ENCODE data around the gene MYO15A. TPM values are rescaled to one million over a fixed set of nuclear protein-coding genes. Genes with fewer than 3 reads are reported as not detected.

The MYO15A gene
- total and polyA plus RNA-seq, 2 donors (not counting 1 experiment from before 2014, with no cell fraction given) = 2.5 to 3.1 TPM

DNA sequence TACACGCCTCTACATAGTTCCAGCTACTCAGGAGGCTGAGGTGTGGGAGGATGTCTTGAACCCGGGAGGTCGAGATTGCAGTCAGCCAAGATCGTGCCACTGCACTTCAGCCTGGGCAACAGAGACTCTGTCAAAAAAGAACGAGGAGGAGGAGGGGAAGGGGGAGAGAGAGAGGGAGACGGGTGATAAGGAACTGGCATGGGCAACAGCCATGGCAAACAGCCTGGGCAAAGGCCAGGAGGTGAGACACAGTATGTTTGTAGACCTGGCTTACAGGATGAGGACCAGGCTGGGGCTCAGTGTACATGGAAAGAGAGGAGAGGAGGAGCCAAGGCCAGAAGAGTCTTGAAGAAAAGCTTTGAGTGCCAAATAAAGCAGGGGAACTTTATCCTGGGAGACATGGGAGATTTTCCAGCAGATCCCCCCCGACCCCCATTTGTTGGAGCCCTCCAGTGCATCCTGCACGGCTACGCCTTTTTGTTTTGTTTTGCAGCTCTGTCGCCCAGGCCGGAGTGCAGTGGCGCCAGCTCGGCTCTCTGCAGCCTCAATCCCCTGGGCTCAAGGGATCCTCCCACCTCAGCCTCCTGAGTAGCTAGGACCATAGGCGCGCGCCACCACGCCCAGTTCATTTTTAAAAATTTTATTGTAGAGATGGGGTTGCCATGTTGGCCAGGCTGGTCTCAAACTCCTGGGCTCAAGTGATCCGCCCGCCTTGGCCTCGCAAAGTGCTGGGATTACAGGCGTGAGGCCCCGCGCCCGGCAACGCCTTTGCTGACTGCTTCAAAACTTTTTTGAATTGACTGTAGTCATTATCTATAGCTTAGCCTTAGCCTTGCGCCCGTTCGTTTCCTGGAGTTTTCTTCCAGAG, 73.8 kb downstream of the MYO15A start:
- WGBS (ENCODE audit: insufficient coverage) = 37% methylated on average over 20 of the region's 28 CpGs
- H3K4me2 ChIP-seq (replicated peaks; ENCODE audit: low read depth, low read length, poor library complexity, severe bottlenecking) = peak overlapping the region; percentile 97
- Mint-ChIP-seq H3K4me3 (peak overlapping the region; percentile 99), H3K27me3 (no peaks in the 10 kb centered on the region), H3K9me3 (ENCODE audit: insufficient read depth) (no peaks in the 10 kb centered on the region), H3K27ac (peak overlapping the region; percentile 100), H3K4me1 (peaks cover 38% of the 10 kb centered on the region)
- intact Hi-C loops (cut with micrococcal nuclease) = loop anchor here (2.0 kb wide), 1 partner anchor 346 kb away; the partner anchor contains the start of gene SREBF1
- TF ChIP-seq EZH2 (IDR thresholded peaks at IDR 0.05; ENCODE audit: borderline replicate concordance, insufficient read depth, low read depth, low read length, poor library complexity, severe bottlenecking) = no peak
- TF ChIP-seq, protein P1, sequence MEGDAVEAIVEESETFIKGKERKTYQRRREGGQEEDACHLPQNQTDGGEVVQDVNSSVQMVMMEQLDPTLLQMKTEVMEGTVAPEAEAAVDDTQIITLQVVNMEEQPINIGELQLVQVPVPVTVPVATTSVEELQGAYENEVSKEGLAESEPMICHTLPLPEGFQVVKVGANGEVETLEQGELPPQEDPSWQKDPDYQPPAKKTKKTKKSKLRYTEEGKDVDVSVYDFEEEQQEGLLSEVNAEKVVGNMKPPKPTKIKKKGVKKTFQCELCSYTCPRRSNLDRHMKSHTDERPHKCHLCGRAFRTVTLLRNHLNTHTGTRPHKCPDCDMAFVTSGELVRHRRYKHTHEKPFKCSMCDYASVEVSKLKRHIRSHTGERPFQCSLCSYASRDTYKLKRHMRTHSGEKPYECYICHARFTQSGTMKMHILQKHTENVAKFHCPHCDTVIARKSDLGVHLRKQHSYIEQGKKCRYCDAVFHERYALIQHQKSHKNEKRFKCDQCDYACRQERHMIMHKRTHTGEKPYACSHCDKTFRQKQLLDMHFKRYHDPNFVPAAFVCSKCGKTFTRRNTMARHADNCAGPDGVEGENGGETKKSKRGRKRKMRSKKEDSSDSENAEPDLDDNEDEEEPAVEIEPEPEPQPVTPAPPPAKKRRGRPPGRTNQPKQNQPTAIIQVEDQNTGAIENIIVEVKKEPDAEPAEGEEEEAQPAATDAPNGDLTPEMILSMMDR (IDR thresholded peaks at IDR 0.05) = no peak
- ChIA-PET CTCF (interaction anchor here (0.8 to 1.3 kb wide), 4 partner anchors 22 to 41 kb away, joined by 3 to 6 read pairs (median 3); no protein-coding TSS in a partner anchor), POLR2A (interaction anchor here (1.0 to 3.1 kb wide), 4 partner anchors 24 to 210 kb away, joined by 4 to 30 read pairs (median 7); partner anchors contain the start of genes DRC3 and TOM1L2)
- H3K36me3 ChIP-seq (replicated peaks in 1 of 2; ENCODE audit: control extremely low read depth in 1 of 2, control insufficient read depth in 1 of 2, extremely low read depth in 1 of 2, insufficient read depth in 2 of 2, low read length in 1 of 2) = peaks cover 0 to 15% of the 10 kb centered on the region in 2 experiments
- peak overlapping the region; percentile 93 for H3K9ac ChIP-seq (ENCODE audit: low read length)
- H3K79me2 ChIP-seq (ENCODE audit: control insufficient read depth, insufficient read depth, low read length) = peaks cover 38% of the 10 kb centered on the region
- H3K27ac ChIP-seq (ENCODE audit: low read length in 2 of 2) = peak overlapping the region; percentile 93 to 96
- no peak for DNase-seq
- peak overlapping the region; percentile 65 to 94 (median 81) for H3K4me3 ChIP-seq (ENCODE audit: control extremely low read depth in 1 of 5, extremely low read depth in 1 of 5, insufficient read depth in 1 of 5, low read depth in 2 of 5, low read length in 4 of 5)
- no peak for ATAC-seq (ENCODE audit: low read depth)
- no peaks in the 10 kb centered on the region for H3K27me3 ChIP-seq (replicated peaks in 1 of 4; ENCODE audit: control extremely low read depth in 1 of 4, control insufficient read depth in 3 of 4, insufficient read depth in 4 of 4, low read length in 3 of 4)
- H4K20me1 ChIP-seq (ENCODE audit: control insufficient read depth, insufficient read depth, low read length, poor library complexity, severe bottlenecking) = peaks cover 27% of the 10 kb centered on the region
- H3K4me1 ChIP-seq (ENCODE audit: control insufficient read depth in 2 of 2, insufficient read depth in 2 of 2, low read length in 2 of 2) = peaks cover 33 to 37% of the 10 kb centered on the region in 2 donors
- H3K9me3 ChIP-seq (ENCODE audit: control extremely low read depth in 1 of 3, control insufficient read depth in 2 of 3, insufficient read depth in 1 of 3, low read length in 2 of 3) = no peaks in the 10 kb centered on the region
- peak overlapping the region; percentile 88 for H2AFZ ChIP-seq (ENCODE audit: insufficient read depth, low read depth, low read length, poor library complexity, severe bottlenecking)

Data from B cell (primary cell).